Mucosa of stomach (tissue), 1 donor: ENCODE measurements around the gene STARD6.

Experiments used
- H3K27me3 ChIP-seq: one replicate; pipeline ENCODE4 v1.7.0; 2013; ENCODE audit warnings: mild to moderate bottlenecking, low read length; ENCODE audit not compliant: control insufficient read depth, insufficient read depth
- H3K36me3 ChIP-seq: one replicate; pipeline ENCODE4 v1.7.0; 2013; ENCODE audit warnings: low read length; ENCODE audit not compliant: control insufficient read depth, insufficient read depth
- H3K4me1 ChIP-seq: one replicate; pipeline ENCODE4 v1.7.0; 2013; ENCODE audit warnings: mild to moderate bottlenecking, low read length; ENCODE audit not compliant: control insufficient read depth, insufficient read depth
- H3K4me3 ChIP-seq: one replicate; pipeline ENCODE4 v1.7.0; 2013; ENCODE audit warnings: low read length
- H3K9ac ChIP-seq: one replicate; pipeline ENCODE4 v1.7.0; 2013; ENCODE audit warnings: mild to moderate bottlenecking, low read length, moderate library complexity
- H3K9me3 ChIP-seq: one replicate; pipeline ENCODE4 v1.7.0; 2013; ENCODE audit warnings: mild to moderate bottlenecking, low read length, moderate library complexity; ENCODE audit not compliant: control insufficient read depth
- donor health status: Pancreatic carcinoma.

Gene STARD6

GRCh38 chr18:54280220-54280569 is 77.5 kb downstream of the STARD6 start:
- Histone ChIP-seq H3K36me3 (no peaks in the 10 kb centered on the region), H3K9ac (no peak overlapping the region), H3K9me3 (no peaks in the 10 kb centered on the region), H3K4me3 (no peak overlapping the region), H3K27me3 (no peaks in the 10 kb centered on the region), H3K4me1 (no peaks in the 10 kb centered on the region)

DNA sequence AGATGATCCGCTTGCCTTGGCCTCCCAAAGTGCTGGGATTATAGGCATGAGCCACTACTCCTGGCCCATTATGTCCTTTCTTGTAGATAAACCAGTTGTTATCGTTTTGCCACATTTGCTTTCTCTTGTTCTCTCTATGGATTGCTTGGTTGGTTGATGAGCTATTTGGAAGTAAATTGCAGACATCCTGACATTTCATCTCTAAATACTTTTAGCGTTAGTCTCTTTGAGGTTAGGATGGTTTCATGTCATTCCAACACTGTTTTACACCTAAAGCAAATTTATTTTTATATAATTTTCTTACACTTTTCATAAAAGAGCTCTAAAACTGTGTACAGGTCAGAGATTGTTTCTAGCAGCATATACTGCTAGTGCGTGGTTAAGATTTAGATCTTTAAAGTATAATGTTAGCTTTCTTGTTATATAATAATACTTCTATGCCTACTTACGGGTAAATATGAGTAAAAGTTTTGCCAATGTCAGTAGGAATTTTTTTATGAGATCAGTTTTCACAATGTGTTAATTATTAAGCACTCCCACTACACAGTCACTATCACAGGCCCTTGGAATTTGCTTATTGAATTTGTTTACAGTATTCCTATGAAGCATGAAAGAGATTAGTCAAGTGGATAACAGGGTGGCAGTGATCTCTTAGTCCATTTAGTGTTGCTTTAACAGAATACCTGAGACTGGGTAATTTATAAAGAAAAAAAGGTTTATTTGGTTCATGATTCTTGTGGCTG is 78.0 kb downstream of the STARD6 start:
- Histone ChIP-seq H3K4me1 (no peaks in the 10 kb centered on the region), H3K36me3 (no peaks in the 10 kb centered on the region), H3K4me3 (no peak overlapping the region), H3K9ac (no peak overlapping the region), H3K27me3 (no peaks in the 10 kb centered on the region), H3K9me3 (no peaks in the 10 kb centered on the region)

DNA sequence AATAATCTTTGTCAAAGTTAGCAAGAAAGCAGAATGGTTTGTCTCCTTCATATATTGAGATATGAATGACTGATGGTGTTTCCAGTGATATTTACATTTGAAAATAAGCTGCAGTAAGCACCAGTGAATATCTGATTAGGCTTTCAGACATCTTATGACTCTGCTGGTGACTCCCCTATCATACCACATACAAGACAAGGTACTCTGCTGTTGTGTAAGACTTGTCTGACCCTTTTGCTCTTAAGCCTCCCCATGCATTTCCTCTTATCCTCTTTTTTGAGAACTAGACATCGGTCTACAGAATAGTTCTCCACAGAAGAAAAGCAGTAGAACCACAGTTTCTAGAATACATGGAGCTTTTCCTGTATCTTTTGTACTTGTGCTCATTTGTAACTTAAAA is 79.0 kb downstream of the STARD6 start:
- Histone ChIP-seq H3K4me1 (no peaks in the 10 kb centered on the region), H3K4me3 (no peak overlapping the region), H3K27me3 (no peaks in the 10 kb centered on the region), H3K9me3 (no peaks in the 10 kb centered on the region), H3K9ac (no peak overlapping the region), H3K36me3 (no peaks in the 10 kb centered on the region)

DNA sequence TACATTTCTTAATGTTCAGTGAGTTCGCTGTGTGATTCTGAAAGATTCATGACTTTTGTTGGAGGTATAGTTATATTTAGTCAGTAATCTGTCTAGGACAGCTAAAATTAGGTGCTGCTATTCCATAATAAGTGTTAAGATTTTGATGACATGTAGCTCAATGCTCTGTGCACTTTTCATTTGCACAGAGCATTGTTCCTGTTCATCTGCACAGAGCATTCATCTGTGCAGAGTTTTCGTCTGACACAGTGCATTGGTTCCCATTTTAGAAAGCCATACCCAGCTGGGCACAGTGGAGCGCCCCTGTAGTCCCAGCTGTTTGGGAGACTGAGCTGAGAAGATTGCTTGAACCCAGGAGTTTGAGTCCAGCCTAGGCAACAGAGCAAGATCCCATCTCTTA is 79.8 kb downstream of the STARD6 start:
- Histone ChIP-seq H3K4me1 (no peaks in the 10 kb centered on the region), H3K9me3 (no peaks in the 10 kb centered on the region), H3K9ac (no peak overlapping the region), H3K4me3 (no peak overlapping the region), H3K27me3 (no peaks in the 10 kb centered on the region), H3K36me3 (no peaks in the 10 kb centered on the region)
